Measurements from ENCODE around the gene CDC42EP5.

Gene CDC42EP5

GRCh38 chr19:54462655-54463530 lies 10.2 kb downstream of the CDC42EP5 start:
- peak; percentile 70 for DNase-seq (ENCODE audit: low read depth)

DNA sequence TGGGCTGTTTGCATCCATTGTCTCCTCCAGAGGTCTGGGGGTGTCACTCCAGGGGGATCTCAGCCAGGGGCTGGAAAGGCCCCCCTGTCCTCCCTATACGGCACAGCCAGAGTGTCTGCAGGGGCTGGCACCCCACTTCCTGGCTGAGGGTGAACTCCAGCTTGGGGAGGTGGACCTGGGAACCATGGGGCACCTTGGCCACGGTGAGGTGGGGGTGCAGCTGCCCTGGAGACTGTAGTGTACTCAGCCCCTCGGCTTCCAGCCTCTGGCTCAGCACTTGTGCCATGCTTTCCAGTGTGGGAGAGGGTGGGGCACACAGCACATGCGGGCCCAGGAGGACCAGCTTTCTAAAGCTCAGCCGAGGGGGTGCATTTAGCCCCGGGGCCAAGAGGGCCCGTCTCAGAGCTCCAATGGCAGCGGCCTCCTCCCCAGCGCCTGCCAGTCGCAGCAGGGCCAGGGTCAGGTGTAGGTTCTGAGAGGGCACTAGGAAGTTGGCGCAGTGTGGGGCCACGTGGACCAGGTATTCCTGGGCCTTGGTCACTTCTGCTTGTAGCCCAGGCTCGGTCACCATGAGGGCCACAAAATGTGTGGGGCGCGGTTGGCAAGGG lies 10.9 kb downstream of the CDC42EP5 start:
- no peak for DNase-seq (ENCODE audit: low read depth)

DNA sequence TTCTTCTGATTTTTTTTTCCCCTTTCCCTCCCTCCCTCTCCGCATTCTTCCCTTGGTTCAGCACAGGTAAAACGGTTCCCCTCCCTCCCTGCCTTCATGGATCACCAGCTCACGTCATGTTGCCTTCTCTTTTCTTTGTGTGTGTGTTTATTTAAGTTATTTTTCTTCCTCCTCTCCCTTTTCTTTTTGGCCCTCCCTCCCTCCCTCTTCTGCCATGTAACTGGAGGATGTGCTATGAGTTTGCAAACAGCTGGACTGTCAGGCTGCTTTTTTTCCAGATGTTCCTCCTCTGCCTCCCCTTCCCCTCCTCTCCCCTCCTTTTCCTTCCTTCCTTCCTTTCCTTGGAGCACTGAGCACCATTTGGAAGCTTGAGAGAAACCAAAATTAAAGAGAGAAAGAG lies 11.5 kb downstream of the CDC42EP5 start:
- no peak for DNase-seq (ENCODE audit: low read depth)

- no peak for DNase-seq (ENCODE audit: low read depth)
Measured at GRCh38 chr19:54461210-54461609, 11.9 kb downstream of the CDC42EP5 start.

DNA sequence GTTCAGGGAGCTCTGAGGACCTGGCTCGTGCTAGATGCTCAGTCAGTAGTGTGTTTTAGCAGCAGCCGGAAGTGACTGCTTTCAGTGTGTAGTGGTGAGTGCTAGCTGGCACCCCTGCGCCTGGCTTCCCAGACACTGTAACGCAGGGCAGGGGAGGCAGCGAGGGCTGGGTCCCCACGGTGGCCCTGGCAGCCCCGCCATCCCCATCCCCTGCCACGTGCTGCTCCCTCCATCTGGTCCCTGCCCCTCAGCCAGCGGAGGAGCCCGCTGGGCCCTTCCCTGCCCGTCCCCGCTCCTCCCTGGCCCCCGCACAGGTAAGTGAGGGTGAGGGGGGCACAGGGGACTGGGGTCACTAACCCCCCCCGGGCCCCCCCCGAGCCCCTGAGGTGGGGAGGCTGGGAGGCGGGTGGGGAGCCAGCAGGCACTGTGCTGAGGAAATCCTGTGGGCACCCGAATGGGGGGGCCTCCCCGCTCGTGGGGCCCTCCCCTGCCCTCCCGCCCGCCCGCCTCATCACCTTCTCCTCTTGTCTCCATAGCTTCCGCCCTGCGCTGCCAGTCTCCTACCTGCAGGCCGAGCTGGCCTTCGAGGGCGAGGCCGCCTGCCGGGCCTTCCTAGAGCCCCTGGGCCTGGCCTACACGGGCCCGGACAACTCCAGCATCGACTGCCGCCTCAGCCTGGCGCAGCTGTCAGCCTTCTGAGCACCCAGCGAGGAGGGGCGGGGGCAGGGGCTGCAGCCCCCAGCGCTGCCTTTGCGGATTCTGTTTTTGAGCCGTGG lies 12.7 kb downstream of the CDC42EP5 start:
- no peak for DNase-seq (ENCODE audit: low read depth)

- DNase-seq (ENCODE audit: low read depth): no peak
Measured at GRCh38 chr19:54459282-54460229, 13.5 kb downstream of the CDC42EP5 start.

GRCh38 chr19:54458648-54459281 lies 14.3 kb downstream of the CDC42EP5 start:
- DNase-seq (ENCODE audit: low read depth): no peak

- no peak for DNase-seq (ENCODE audit: low read depth)
Measured at GRCh38 chr19:54457773-54458647, 15.1 kb downstream of the CDC42EP5 start.

- DNase-seq (ENCODE audit: low read depth): no peak
Measured at GRCh38 chr19:54456423-54457373, 16.4 kb downstream of the CDC42EP5 start.

DNA sequence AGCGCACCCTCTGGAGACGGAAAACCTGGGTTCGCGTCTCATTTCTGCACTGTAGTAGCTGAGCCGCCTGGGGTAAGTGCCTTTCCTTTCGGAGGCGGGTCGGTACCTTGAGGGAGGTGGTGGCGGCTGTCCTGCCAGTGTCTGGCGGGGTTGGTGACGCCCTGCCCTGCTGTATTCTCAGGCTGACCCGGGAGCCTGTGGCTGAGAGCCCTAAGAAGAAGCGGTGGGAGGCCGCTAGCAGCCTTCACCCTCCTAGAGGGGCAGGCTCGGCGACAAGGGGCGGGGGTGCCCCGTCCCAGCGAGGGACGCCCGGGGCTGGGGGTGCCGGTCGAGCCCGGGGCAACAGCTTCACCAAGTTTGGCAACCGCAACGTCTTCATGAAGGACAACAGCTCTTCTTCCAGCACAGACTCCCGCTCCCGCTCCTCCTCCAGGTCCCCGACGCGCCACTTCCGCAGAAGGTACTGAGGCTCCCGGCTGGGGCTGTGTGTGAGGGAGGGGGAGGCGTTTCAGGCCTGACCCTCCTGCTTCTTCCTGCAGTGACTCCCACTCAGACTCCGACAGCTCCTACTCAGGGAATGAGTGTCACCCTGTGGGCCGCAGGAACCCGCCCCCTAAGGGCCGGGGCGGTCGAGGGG lies 17.2 kb downstream of the CDC42EP5 start:
- no peak for DNase-seq (ENCODE audit: low read depth)

DNA sequence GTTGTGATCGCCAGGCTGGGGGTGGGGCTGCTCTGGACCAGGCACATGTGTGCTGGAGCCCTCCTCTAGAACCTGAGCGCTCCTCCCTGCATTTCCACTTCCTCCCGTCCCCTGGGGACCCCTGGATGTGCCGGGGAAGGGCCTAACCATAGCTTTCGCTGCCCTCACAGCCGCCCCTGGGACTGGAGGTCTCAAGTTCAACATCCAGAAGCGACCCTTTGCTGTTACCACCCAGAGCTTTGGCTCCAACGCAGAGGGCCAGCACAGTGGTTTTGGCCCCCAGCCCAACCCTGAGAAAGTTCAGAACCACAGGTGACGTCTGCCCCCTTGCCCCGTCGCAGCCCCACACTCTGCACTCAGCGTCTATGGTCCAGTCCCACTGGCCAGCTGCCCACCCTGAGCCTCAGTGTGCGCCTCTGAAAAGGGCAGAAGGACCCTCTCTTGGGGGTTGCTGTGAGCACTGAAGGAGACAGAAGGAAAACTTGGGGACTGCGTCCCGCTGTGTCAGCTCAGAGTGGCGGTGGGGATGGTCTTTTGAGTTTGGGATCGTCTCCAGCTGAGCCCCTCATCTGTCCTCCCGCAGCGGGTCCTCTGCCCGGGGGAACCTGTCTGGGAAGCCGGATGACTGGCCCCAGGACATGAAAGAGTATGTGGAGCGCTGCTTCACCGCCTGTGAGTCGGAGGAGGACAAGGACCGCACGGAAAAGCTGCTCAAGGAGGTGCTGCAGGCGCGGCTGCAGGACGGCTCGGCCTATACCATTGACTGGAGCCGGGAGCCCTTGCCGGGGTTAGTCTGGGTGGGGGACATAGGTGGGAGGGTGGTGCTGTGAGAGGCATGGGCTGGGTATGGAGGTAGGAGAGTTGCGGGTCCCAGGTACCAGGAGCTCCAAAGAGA lies 18.1 kb downstream of the CDC42EP5 start:
- no peak for DNase-seq (ENCODE audit: low read depth)

DNA sequence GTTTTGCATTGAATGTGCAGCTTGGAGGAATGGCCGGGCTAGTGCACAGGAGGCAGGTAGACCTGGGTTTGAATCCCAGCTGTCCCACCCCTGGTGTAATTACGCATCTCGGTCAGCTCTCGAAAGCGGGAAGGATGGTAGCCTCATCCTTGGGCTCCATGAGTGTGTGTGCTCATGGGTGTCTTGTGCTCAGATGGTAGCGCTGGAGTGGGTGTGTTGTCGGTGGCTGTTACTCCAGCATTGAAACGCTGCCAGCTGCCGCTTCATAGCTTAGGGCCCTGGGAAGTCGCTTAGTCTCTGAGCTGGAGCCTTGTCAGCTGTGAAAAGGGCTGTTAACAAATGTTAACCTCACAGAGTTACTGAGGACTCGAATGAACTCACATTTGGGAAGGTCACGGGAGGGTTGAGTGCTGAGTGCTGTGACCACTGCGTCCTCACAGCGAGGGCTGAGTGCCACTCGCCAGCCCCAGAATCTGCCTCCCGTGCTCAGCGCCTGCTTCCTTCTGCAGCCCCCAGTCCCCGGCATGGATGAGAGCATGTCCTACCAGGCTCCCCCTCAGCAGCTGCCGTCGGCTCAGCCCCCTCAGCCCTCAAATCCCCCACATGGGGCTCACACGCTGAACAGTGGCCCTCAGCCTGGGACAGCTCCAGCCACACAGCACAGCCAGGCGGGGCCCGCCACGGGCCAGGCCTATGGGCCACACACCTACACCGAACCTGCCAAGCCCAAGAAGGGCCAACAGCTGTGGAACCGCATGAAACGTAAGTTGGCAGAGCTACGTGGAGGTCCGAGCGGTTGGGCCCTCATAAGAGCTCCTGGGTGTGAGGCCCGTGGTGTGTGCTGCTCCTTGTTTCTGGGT lies 18.9 kb downstream of the CDC42EP5 start:
- DNase-seq (ENCODE audit: low read depth): no peak

DNA sequence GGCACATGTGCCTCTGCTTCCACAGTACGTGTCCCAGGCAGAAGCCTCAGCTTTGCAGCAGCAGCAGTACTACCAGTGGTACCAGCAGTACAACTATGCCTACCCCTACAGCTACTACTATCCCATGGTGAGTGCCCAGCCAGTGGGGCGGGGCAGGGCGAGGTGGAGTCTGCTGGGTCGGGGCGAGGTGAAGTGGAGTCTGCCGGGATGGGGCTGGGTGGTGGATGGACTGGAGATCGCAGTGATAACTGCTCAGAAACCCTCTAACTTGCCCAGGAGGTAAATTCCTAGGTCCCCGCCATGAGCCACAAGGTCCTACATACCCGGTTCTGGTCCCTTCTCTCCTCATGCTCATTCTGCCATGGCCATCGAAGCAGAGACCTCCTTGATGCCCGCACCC lies 20.5 kb downstream of the CDC42EP5 start:
- DNase-seq (ENCODE audit: low read depth): no peak

DNA sequence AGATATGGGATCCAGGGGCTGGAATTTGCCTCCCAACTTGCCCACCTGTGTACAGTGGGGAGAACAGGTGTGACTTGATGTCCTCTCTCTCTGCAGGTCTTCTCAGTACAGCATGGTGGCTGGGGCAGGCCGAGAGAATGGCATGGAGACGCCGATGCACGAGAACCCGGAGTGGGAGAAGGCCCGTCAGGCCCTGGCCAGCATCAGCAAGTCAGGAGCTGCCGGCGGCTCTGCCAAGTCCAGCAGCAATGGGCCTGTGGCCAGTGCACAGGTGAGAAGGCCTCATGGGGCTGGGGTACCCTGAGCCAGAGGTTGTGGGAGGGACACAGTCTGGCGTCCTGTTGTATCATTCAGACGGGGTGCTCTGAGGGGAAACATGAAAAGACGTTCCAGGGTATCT lies 21.1 kb downstream of the CDC42EP5 start:
- DNase-seq (ENCODE audit: low read depth): no peak

DNA sequence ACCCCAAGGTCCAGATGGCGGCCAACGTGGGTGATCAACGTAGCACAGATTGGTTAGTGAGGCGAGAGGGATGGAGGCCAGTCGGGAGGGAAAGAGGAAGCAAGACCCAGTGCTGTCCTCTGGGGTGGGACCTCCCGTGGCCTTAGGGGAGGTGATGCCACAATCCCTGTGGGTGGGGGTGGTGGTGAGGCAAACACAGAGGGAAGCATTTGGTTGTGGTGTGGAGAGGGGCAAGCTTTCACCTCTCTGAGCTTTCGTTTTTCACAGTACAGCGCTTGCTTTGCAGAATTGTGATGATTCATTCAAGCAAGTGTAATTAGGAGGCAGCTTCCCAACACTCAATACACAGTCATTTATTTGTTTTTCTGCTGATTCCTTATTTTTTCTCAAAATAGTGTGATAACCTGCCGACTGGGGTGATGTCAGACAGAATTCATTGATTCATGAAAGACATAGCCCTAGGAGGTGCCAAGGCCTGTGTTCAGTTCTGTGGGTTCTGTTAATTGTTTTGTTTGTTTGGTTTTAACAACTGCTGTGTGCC lies 21.7 kb downstream of the CDC42EP5 start:
- no peak for DNase-seq (ENCODE audit: low read depth)

DNA sequence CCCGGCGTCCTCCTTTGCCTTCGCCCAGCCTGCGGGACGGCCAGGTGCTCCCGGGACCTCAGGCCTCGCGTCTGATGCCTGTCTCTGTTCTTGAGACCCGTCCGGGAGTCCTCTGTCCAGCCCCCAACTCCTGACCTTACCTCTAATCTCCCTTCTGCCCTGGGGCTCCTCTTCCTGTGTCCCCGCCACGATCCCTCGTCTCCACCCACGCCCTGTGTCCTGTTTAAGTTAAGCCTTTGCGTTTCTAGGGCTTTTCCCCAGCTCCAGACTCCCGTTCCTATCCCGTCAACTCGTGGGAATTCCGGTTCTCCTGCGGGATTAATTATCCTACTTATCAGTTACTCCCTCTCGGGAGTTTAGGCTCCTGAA lies 23.4 kb downstream of the CDC42EP5 start:
- peak; percentile 41 for DNase-seq (ENCODE audit: low read depth)
